ENCODE results near the gene TM4SF18.

DNA sequence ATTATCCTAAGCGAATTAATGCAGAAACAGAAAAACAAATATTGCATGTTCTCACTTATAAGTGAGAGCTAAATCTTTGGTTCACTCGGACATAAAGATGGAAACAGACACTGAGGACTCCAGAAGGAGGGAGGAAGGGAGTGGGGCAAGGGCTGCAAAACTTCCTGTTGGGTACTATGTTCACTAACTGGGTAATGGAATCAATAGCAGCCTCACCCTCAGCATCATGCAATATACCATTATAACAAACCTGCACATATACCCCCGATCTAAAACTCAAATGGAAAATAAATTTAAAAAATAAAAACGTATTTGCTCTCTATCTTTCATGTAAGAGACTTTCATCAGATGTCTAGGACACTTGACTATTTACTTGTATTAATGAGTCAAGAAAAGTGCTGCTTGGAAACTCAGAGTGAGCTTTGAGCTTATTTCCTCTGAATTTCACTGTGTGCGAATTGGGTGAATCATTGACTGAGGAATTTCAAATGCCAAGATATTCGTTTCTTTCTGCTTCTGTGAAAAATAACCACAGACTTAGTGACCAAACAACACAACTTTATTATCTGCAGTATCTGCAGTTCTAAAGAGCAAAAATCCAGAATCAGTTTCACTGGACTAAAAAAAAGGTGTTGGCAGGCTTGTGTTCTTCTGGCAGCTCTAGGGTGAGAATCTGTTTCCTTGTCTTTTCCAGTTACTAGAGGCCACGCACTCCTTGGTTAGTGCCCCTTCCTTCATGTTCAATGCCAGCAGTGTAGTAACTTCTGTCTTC is 18.4 kb downstream of the TM4SF18 start:
- TF ChIP-seq, protein P1, sequence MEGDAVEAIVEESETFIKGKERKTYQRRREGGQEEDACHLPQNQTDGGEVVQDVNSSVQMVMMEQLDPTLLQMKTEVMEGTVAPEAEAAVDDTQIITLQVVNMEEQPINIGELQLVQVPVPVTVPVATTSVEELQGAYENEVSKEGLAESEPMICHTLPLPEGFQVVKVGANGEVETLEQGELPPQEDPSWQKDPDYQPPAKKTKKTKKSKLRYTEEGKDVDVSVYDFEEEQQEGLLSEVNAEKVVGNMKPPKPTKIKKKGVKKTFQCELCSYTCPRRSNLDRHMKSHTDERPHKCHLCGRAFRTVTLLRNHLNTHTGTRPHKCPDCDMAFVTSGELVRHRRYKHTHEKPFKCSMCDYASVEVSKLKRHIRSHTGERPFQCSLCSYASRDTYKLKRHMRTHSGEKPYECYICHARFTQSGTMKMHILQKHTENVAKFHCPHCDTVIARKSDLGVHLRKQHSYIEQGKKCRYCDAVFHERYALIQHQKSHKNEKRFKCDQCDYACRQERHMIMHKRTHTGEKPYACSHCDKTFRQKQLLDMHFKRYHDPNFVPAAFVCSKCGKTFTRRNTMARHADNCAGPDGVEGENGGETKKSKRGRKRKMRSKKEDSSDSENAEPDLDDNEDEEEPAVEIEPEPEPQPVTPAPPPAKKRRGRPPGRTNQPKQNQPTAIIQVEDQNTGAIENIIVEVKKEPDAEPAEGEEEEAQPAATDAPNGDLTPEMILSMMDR (IDR thresholded peaks at IDR 0.05): no peak
- no peak for TF ChIP-seq POLR2A (IDR thresholded peaks at IDR 0.05)

All from thyroid gland (tissue), 4 donors.